Diencephalon (tissue), 1 donor: Measurements from ENCODE around the gene SPDL1. TPM values are rescaled to one million over a fixed set of nuclear protein-coding genes. Genes with fewer than 3 reads are reported as not detected.

ENCODE experiments used
- small RNA-seq: library from RNA; depleted of rRNA; stranded (forward); fragments of <200 nt; gene quantifications from one replicate; pipeline ENCODE3, GENCODE V24; 2014
- total RNA-seq: library from RNA; depleted of rRNA; stranded (reverse); fragments of >200 nt; gene quantifications from one replicate; pipeline ENCODE4 v1.2.3, GENCODE V29; 2014

The SPDL1 gene, protein sequence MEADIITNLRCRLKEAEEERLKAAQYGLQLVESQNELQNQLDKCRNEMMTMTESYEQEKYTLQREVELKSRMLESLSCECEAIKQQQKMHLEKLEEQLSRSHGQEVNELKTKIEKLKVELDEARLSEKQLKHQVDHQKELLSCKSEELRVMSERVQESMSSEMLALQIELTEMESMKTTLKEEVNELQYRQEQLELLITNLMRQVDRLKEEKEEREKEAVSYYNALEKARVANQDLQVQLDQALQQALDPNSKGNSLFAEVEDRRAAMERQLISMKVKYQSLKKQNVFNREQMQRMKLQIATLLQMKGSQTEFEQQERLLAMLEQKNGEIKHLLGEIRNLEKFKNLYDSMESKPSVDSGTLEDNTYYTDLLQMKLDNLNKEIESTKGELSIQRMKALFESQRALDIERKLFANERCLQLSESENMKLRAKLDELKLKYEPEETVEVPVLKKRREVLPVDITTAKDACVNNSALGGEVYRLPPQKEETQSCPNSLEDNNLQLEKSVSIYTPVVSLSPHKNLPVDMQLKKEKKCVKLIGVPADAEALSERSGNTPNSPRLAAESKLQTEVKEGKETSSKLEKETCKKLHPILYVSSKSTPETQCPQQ
- 29.8 TPM for total RNA-seq

DNA sequence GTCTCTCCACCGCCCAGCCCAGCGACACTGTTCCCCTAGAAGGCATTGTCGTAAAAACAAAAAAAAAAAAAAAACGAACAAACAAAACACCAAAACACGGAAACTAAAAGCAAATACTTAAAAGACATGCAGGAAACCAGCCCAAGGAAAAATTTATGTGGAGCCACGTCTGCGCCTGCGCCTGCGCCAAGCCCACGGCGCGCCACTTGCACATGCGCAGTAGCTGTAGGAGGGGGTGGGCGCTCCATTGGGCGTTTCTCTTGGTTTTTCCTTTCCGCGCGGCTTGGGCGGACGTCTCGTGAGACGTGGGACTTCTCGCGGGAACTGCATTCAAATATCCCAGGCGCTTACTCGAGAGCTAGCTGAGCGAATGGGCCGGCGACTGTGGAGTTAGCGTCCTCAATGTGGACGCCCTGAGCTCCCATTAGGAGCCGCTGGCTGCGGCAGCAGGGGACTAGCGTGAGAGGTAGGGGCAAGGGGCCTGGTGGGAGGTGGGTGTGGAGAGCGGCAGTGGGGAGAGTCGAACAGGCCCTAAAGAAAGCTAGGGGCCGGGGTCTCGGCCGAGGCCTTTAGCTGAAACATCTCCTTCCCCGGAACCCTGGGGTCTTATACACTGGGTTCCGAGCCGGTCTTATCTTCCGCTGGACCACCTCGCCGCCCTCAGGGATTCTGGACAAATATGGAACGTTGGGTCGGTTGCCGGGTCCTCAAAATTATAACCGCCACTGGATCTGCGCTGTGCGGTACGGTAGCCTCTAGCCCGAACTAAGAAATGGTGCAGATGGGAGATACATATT lies at the start of gene SPDL1:
TSS of gene SPDL1 (plus strand) at position 350 of the 797 bp plus-strand sequence. CDS start 4,644 bp downstream, outside the sequence.

DNA sequence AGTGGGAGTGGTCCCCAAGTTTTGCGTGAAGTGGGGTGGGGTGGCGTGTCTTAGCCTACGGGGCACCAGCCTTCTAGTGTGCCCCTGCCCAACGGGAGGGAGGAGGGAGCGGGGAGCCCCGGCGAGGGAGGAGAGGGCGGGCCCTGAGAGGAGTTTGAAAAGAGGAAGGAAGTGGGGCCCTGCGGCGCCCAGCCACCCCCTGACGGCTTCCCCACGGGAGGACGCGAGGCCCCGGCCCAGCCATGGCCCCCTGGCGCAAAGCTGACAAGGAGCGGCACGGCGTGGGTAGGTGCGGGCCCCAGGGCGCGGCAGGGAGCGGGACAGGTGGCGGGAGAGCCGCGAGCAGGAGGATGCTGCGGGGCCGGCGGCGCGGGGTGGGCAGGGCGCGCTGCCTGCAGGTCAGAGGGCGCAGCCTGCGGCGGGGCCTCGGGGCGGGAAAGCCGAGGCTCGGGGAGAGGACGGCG lies 53.5 kb downstream of the SPDL1 start, which contains the start of gene DOCK2:
TSS of gene DOCK2 (plus strand) at position 191 of the 464 bp plus-strand sequence. CDS start at position 243, 52 bp downstream.

Small RNA genes within 50 kb of the gene (small RNA-seq; reads per million reads assigned to genes)
- gene RNU6-477P, result not detected

Other genes starting within 250 kb of the SPDL1 start
- 8.1 TPM for gene DOCK2, start 53.5 kb downstream of the SPDL1 start, total RNA-seq